Astrocyte of the cerebellum (primary cell): ENCODE measurements around the gene CDKL2.
"Not testable (repeated sequence)": the region's sequence is repeated elsewhere in the genome, so short reads cannot be mapped to it uniquely, and the experiment has no call there.

ENCODE experiments used
- DNase-seq: peaks from one replicate; pipeline ENCODE4 v3.0.0-alpha.2; 2011; ENCODE audit warnings: low read depth
- H3K4me3 ChIP-seq: 2 replicates; pipeline ENCODE4 v1.5.1; 2011; ENCODE audit warnings: mild to moderate bottlenecking, low read depth, low read length, moderate library complexity
- in situ Hi-C: cut with HindIII; loops from 2 replicates; pipeline ENCODE4 v1.10.0; 2017; ENCODE audit warnings: low sequenced_read_pairs
- TF ChIP-seq, protein P1 (sequence below): IDR thresholded peaks from 2 replicates; pipeline ENCODE4 v1.5.1; 2012; ENCODE audit warnings: low read length, low read depth, moderate library complexity, mild to moderate bottlenecking; ENCODE audit errors: missing control alignments

CDKL2 gene

GRCh38 chr4:75552452-75552851, 77.9 kb downstream of the CDKL2 start:
- TF ChIP-seq, protein P1, sequence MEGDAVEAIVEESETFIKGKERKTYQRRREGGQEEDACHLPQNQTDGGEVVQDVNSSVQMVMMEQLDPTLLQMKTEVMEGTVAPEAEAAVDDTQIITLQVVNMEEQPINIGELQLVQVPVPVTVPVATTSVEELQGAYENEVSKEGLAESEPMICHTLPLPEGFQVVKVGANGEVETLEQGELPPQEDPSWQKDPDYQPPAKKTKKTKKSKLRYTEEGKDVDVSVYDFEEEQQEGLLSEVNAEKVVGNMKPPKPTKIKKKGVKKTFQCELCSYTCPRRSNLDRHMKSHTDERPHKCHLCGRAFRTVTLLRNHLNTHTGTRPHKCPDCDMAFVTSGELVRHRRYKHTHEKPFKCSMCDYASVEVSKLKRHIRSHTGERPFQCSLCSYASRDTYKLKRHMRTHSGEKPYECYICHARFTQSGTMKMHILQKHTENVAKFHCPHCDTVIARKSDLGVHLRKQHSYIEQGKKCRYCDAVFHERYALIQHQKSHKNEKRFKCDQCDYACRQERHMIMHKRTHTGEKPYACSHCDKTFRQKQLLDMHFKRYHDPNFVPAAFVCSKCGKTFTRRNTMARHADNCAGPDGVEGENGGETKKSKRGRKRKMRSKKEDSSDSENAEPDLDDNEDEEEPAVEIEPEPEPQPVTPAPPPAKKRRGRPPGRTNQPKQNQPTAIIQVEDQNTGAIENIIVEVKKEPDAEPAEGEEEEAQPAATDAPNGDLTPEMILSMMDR, result no peak
- DNase-seq, result no peak
- in situ Hi-C loops, result no loop called here
- no peak overlapping the region for H3K4me3 ChIP-seq

DNA sequence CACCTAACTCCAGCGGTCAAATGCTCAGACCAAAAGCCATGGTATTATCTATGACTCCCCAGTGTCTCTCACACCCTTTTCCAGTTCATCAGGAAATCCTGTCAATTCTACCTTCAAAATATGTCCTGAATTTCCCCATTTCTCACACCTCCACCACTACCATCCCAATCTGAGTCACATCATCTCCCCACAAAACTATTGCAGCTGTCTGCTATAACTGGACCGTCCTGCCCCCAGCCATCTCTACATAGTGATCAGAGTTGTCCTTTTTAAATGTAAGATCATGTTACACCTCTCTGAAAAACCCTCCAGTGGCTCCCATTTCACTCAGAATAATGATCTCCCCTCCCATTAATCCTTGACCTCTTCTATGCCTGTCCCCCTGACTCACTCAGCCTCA, 81.3 kb downstream of the CDKL2 start:
- in situ Hi-C loops, result no loop called here
- TF ChIP-seq, protein P1, result no peak
- H3K4me3 ChIP-seq, result no peak overlapping the region
- DNase-seq, result no peak

GRCh38 chr4:75547647-75548387, 82.5 kb downstream of the CDKL2 start:
- no peak overlapping the region for H3K4me3 ChIP-seq
- in situ Hi-C loops, result no loop called here
- TF ChIP-seq, protein P1, result no peak
- no peak for DNase-seq

- peak; percentile 69 for DNase-seq
- in situ Hi-C loops, result no loop called here
- TF ChIP-seq, protein P1, result no peak
- no peak overlapping the region for H3K4me3 ChIP-seq
Measured at GRCh38 chr4:75545526-75545925, 84.8 kb downstream of the CDKL2 start.

- H3K4me3 ChIP-seq, result no peak overlapping the region
- TF ChIP-seq, protein P1, result no peak
- in situ Hi-C loops, result no loop called here
- DNase-seq, result no peak
Measured at GRCh38 chr4:75544870-75545269, 85.5 kb downstream of the CDKL2 start.

DNA sequence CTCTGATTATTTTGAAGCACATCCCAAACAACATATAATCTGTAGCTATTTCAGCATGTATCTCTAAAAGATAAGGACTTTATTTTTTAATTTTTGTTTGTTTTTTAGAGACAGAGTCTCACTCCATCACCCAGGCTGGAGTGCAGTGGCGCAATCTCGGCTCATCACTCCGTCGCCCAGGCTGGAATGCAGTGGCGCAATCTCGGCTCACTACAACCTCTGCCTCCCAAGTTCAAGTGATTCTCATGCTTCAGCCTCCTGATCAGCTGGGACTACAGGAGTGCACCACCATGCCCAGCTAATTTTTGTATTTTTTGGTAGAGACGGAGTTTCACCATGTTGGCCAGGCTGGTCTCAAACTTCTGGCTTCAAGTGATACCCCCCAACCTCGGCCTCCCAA, 86.1 kb downstream of the CDKL2 start:
- DNase-seq, H3K4me3 ChIP-seq, in situ Hi-C loops: not testable (repeated sequence)

DNA sequence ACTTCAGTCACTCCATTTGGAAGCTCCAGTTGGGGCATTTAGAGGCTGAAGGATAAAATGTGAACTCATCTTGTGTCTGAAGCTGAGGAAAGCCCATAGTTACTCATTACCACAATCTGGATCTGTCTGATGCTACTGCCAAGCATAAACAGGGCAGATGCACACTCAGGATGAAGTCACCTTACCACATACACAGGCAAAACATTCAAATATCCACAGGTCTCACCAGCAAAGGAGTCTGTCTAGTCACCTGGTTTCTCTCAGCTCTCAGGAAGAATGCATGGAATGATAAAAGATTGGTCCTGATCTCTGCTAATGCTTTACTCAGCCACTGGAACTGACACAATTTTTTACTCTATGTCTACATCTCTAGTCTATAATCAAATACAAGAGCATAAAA, 87.5 kb downstream of the CDKL2 start:
- TF ChIP-seq, protein P1, result no peak
- in situ Hi-C loops, result no loop called here
- peak; percentile 62 for DNase-seq
- H3K4me3 ChIP-seq, result no peak overlapping the region

DNA sequence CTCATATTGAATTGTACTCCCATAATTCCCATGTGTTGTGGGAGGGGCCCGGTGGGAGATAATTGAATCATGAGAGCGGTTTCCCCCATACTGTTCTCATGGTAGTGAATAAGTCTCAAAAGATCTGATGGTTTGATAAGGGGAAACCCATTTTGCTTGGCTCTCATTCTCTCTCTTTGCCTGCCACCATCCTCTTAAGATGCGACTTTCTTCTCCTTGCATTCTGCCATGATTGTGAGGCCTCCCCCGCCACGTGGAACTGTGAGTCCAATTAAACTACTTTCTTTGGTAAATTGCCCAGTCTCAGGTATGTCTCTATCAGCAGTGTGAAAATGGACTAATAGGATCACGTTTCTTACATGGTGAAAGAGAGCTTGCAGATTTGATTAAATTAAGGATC, 93.0 kb downstream of the CDKL2 start:
- DNase-seq, H3K4me3 ChIP-seq, in situ Hi-C loops: not testable (repeated sequence)

DNA sequence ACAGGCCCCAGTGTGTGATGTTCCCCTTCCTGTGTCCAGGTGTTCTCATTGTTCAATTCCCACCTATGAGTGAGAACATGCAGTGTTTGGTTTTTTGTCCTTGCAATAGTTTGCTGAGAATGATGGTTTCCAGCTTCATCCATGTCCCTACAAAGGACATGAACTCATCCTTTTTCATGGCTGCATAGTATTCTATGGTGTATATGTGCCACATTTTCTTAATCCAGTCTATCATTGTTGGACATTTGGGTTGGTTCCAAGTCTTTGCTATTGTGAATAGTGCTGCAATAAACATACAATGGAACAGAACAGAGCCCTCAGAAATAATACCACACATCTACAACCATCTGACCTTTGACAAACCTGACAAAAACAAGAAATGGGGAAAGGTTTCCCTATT, 96.4 kb downstream of the CDKL2 start:
- DNase-seq, H3K4me3 ChIP-seq, in situ Hi-C loops: not testable (repeated sequence)

- in situ Hi-C loops, DNase-seq: not testable (repeated sequence)
Measured at GRCh38 chr4:75533339-75533887, 96.9 kb downstream of the CDKL2 start.

More at GRCh38 chr4:75533339-75533887, 96.9 kb downstream of the CDKL2 start:
- not testable (repeated sequence) for H3K4me3 ChIP-seq
